Activated CD8-positive, alpha-beta T cell treated with anti-CD3 and anti-CD28 coated beads for 36 hours (primary cell): ENCODE data around the gene SLC44A4. TPM values are rescaled to one million over a fixed set of nuclear protein-coding genes. Genes with fewer than 3 reads are reported as not detected.
"Not testable (repeated sequence)": the region's sequence is repeated elsewhere in the genome, so short reads cannot be mapped to it uniquely, and the experiment has no call there.

Source experiments
- ATAC-seq: fragments of 200-7000 bp; cut with Tn5 transposase; one replicate; pipeline ENCODE4 v1.10.0; 2021; ENCODE audit warnings: mild to moderate bottlenecking, moderate library complexity
- CTCF ChIA-PET: fragments of 350-600 bp; sonication (Branson Sonifier 250); formaldehyde crosslinking; loops from one replicate; lab custom pipeline; 2021; ENCODE audit warnings: antibody characterized with exemption; lab: Charles Lee
- POLR2A ChIA-PET: fragments of 350-600 bp; sonication (Branson Sonifier 250); formaldehyde crosslinking; loops from one replicate; lab custom pipeline; 2021; ENCODE audit warnings: antibody characterized with exemption; lab: Charles Lee
- DNase-seq: peaks from one replicate; pipeline ENCODE4 v3.0.0-alpha.2; 2020
- H3K27ac Mint-ChIP-seq: one replicate; pipeline ENCODE4 v1.8.0; 2021; ENCODE audit warnings: mild to moderate bottlenecking, mixed read lengths
- H3K27me3 Mint-ChIP-seq: one replicate; pipeline ENCODE4 v1.8.0; 2021; ENCODE audit warnings: mixed read lengths
- H3K36me3 Mint-ChIP-seq: one replicate; pipeline ENCODE4 v1.8.0; 2021; ENCODE audit warnings: low read depth, mixed read lengths
- H3K4me1 Mint-ChIP-seq: one replicate; pipeline ENCODE4 v1.8.0; 2021; ENCODE audit warnings: low read depth, mixed read lengths
- H3K4me3 Mint-ChIP-seq: one replicate; pipeline ENCODE4 v1.8.0; 2021; ENCODE audit warnings: mild to moderate bottlenecking, moderate library complexity, mixed read lengths
- H3K9me3 Mint-ChIP-seq: one replicate; pipeline ENCODE4 v1.8.0; 2021; ENCODE audit warnings: mixed read lengths
- CTCF ChIP-seq: fragments of 200-600 bp; IDR thresholded peaks from one replicate; pipeline ENCODE4 v1.8.0; 2022; ENCODE audit warnings: antibody characterized with exemption, mild to moderate bottlenecking
- intact Hi-C: fragments of 100-400 bp; cut with micrococcal nuclease; formaldehyde crosslinking; loops from one replicate; pipeline ENCODE4 v1.10.0; 2022
- total RNA-seq, 2 experiments: library from RNA; stranded (reverse); gene quantifications; one replicate each; pipeline ENCODE4 v1.2.3, GENCODE V29; 2021

Gene SLC44A4
- total RNA-seq, 2 experiments from 2014 or later: not detected

GRCh38 chr6:31822036-31822821 is 56.6 kb downstream of the SLC44A4 start:
- ATAC-seq: peak; percentile 45
- ChIA-PET CTCF (interaction anchor here (1.2 to 1.9 kb wide), 4 partner anchors 9 to 92 kb away, joined by 3 to 7 read pairs (median 6); no protein-coding TSS in a partner anchor), POLR2A (interaction anchor here (0.7 to 2.3 kb wide), 8 partner anchors 8 to 248 kb away, joined by 3 to 11 read pairs (median 4); no protein-coding TSS in a partner anchor)
- intact Hi-C loops: loop anchor here (10.0 kb wide), 1 partner anchor 257 kb away; no protein-coding TSS in a partner anchor
- Mint-ChIP-seq H3K27ac (peak overlapping the region; percentile 96), H3K9me3 (no peaks in the 10 kb centered on the region), H3K4me3 (peak overlapping the region; percentile 80), H3K4me1 (peaks cover 62% of the 10 kb centered on the region), H3K36me3 (peaks cover 6% of the 10 kb centered on the region), H3K27me3 (no peaks in the 10 kb centered on the region)
- peak; percentile 74 for DNase-seq
- no peak for TF ChIP-seq CTCF

GRCh38 chr6:31821301-31822035 is 57.3 kb downstream of the SLC44A4 start:
- no peaks in the 10 kb centered on the region for H3K9me3 Mint-ChIP-seq

GRCh38 chr6:31820399-31820798 is 58.4 kb downstream of the SLC44A4 start:
- not testable (repeated sequence) for DNase-seq
- peaks cover 46% of the 10 kb centered on the region for H3K4me1 Mint-ChIP-seq
- POLR2A ChIA-PET: interaction anchor here (0.8 to 1.4 kb wide), 3 partner anchors 8 to 156 kb away, joined by 3 to 4 read pairs (median 3); partner anchors contain the start of genes CSNK2B and GPANK1

More at GRCh38 chr6:31821301-31822035, 57.3 kb downstream of the SLC44A4 start:
- ChIA-PET POLR2A (interaction anchor here (1.0 to 2.3 kb wide), 6 partner anchors 7 to 247 kb away, joined by 3 to 11 read pairs (median 4); no protein-coding TSS in a partner anchor), CTCF (interaction anchor here (1.3 to 1.6 kb wide), 3 partner anchors 10 to 92 kb away, joined by 3 to 7 read pairs (median 3); partner anchors contain the start of gene LSM2)
- intact Hi-C loops: loop anchor here (10.0 kb wide), 1 partner anchor 257 kb away; no protein-coding TSS in a partner anchor
- Mint-ChIP-seq H3K4me1 (peaks cover 56% of the 10 kb centered on the region), H3K27ac (peak overlapping the region; percentile 96), H3K36me3 (peaks cover 6% of the 10 kb centered on the region), H3K27me3 (no peaks in the 10 kb centered on the region), H3K4me3 (peak overlapping the region; percentile 80)
- ATAC-seq (peak; percentile 44), DNase-seq (peak; percentile 80)
- no peak for TF ChIP-seq CTCF

GRCh38 chr6:31819871-31820299 is 58.9 kb downstream of the SLC44A4 start:
- H3K4me1 Mint-ChIP-seq: peaks cover 43% of the 10 kb centered on the region
- CTCF ChIA-PET: no interaction called here
- peaks cover 6% of the 10 kb centered on the region for H3K36me3 Mint-ChIP-seq
- no peak for DNase-seq
- H3K27me3 Mint-ChIP-seq: no peaks in the 10 kb centered on the region
- no peaks in the 10 kb centered on the region for H3K9me3 Mint-ChIP-seq
- H3K27ac Mint-ChIP-seq: no peak overlapping the region
- no peak overlapping the region for H3K4me3 Mint-ChIP-seq
- intact Hi-C loops: loop anchor here (10.0 kb wide), 1 partner anchor 255 kb away; no protein-coding TSS in a partner anchor
- TF ChIP-seq CTCF: no peak
- POLR2A ChIA-PET: interaction anchor here (0.8 to 1.5 kb wide), 4 partner anchors 24 to 155 kb away, joined by 3 to 4 read pairs (median 4); partner anchors contain the start of genes CSNK2B and GPANK1
- ATAC-seq: no peak

More at GRCh38 chr6:31820399-31820798, 58.4 kb downstream of the SLC44A4 start:
- not testable (repeated sequence) for H3K27me3 Mint-ChIP-seq, ATAC-seq, H3K36me3 Mint-ChIP-seq, H3K9me3 Mint-ChIP-seq
- CTCF ChIA-PET: interaction anchor here (1.3 kb wide), 1 partner anchor 13 kb away, joined by 3 read pairs; the partner anchor contains the start of gene LSM2
- intact Hi-C loops: loop anchor here (10.0 kb wide), 1 partner anchor 256 kb away; no protein-coding TSS in a partner anchor
- peak overlapping the region; percentile 96 for H3K27ac Mint-ChIP-seq
- H3K4me3 Mint-ChIP-seq: peak overlapping the region; percentile 80

DNA sequence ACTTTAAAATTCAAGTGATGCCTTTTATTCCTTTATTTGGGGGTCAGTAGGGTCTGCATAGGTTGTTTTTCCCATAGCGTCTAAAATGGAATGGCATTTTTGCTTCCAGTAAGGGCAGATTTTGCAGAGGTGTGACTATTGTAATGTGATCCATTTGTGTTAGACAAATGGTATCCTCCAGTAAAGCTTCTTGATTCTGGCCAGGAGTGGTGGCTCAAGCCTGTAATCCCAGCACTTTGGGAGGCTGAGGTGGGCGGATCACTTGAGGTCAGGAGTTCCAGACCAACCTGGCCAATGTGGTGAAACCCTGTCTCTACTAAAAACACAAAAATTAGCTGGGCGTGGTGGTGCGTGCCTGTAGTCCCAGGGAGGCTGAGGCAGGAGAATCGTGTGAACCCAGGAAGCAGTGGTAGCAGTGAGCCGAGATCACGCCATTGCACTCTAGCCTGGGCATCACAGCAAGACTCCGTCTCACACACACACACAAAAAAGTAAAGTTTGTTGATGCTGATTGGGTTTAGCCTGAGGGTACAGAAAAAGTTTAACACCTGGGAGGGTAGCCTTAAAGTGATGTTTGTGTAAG is 60.8 kb downstream of the SLC44A4 start:
- intact Hi-C loops, H3K36me3 Mint-ChIP-seq, ATAC-seq, DNase-seq, H3K27me3 Mint-ChIP-seq, H3K9me3 Mint-ChIP-seq: not testable (repeated sequence)
- Mint-ChIP-seq H3K27ac (peak overlapping the region; percentile 90), H3K4me1 (peaks cover 49% of the 10 kb centered on the region), H3K4me3 (peak overlapping the region; percentile 76)
- ChIA-PET POLR2A (interaction anchor here (1.0 to 2.1 kb wide), 4 partner anchors 11 to 84 kb away, joined by 3 to 9 read pairs (median 5); partner anchors contain the start of gene LSM2), CTCF (interaction anchor here (0.6 to 1.4 kb wide), 8 partner anchors 8 to 81 kb away, joined by 3 to 9 read pairs (median 3); partner anchors contain the start of genes CLIC1 and LSM2)

DNA sequence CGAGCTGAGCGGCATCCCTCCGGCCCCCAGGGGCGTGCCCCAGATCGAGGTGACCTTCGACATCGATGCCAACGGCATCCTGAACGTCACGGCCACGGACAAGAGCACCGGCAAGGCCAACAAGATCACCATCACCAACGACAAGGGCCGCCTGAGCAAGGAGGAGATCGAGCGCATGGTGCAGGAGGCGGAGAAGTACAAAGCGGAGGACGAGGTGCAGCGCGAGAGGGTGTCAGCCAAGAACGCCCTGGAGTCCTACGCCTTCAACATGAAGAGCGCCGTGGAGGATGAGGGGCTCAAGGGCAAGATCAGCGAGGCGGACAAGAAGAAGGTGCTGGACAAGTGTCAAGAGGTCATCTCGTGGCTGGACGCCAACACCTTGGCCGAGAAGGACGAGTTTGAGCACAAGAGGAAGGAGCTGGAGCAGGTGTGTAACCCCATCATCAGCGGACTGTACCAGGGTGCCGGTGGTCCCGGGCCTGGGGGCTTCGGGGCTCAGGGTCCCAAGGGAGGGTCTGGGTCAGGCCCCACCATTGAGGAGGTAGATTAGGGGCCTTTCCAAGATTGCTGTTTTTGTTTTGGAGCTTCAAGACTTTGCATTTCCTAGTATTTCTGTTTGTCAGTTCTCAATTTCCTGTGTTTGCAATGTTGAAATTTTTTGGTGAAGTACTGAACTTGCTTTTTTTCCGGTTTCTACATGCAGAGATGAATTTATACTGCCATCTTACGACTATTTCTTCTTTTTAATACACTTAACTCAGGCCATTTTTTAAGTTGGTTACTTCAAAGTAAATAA is 61.5 kb downstream of the SLC44A4 start:
- Mint-ChIP-seq H3K4me3 (peak overlapping the region; percentile 76), H3K4me1 (peaks cover 49% of the 10 kb centered on the region), H3K27ac (peak overlapping the region; percentile 90)
- ATAC-seq: peak; percentile 32
- intact Hi-C loops, DNase-seq, H3K36me3 Mint-ChIP-seq, H3K27me3 Mint-ChIP-seq, H3K9me3 Mint-ChIP-seq: not testable (repeated sequence)
- ChIA-PET POLR2A (interaction anchor here (1.0 to 2.1 kb wide), 3 partner anchors 10 to 80 kb away, joined by 3 to 9 read pairs (median 6); partner anchors contain the start of gene LSM2), CTCF (interaction anchor here (0.6 to 1.4 kb wide), 7 partner anchors 9 to 86 kb away, joined by 3 to 9 read pairs (median 3); partner anchors contain the start of gene LSM2)
